OCI-LY3 (cell line): Measurements from ENCODE around the gene DPAGT1.

Experiments used
- EZH2phosphoT487 ChIP-seq: fragments of 200-600 bp; shearing (Covaris generic); IDR thresholded peaks from 2 replicates; pipeline ENCODE4 v1.6.1; 2018; ENCODE audit warnings: antibody characterized with exemption, mixed run types, low read depth
- TF ChIP-seq, protein P1 (sequence below): fragments of 200-600, 300-600 bp; sonication (generic); IDR thresholded peaks from 2 replicates; pipeline ENCODE4 v1.5.1; 2014; ENCODE audit warnings: antibody characterized with exemption, low read length, low read depth

DNA sequence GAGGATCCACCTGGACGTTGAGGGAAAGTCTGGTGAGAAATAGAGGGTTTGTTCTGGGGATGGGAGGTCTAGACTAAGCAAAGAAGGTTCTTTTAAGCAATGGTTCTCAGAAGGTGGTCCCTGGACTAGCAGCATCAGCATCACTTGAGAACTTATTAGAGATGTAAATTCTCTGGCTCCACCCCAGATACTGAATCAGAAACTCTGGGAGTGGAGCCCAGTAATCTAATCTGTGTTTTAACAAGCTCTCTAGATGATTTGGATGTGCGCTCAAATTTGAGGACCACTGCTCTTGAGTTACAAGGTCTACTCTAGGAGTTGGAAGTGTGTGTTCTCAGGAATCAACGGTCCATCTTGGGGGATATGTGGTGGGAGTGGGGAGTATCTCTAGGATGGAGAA is 43.9 kb upstream of the DPAGT1 start:
- TF ChIP-seq, protein P1, sequence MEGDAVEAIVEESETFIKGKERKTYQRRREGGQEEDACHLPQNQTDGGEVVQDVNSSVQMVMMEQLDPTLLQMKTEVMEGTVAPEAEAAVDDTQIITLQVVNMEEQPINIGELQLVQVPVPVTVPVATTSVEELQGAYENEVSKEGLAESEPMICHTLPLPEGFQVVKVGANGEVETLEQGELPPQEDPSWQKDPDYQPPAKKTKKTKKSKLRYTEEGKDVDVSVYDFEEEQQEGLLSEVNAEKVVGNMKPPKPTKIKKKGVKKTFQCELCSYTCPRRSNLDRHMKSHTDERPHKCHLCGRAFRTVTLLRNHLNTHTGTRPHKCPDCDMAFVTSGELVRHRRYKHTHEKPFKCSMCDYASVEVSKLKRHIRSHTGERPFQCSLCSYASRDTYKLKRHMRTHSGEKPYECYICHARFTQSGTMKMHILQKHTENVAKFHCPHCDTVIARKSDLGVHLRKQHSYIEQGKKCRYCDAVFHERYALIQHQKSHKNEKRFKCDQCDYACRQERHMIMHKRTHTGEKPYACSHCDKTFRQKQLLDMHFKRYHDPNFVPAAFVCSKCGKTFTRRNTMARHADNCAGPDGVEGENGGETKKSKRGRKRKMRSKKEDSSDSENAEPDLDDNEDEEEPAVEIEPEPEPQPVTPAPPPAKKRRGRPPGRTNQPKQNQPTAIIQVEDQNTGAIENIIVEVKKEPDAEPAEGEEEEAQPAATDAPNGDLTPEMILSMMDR: no peak
- TF ChIP-seq EZH2phosphoT487: no peak
